Esophagus mucosa (tissue), 1 donor: ENCODE measurements around the gene LTBP4. TPM values are rescaled to one million over a fixed set of nuclear protein-coding genes. Genes with fewer than 3 reads are reported as not detected.

ENCODE experiments used
- ATAC-seq: fragments of 200-7000 bp; cut with Tn5 transposase; one replicate; pipeline ENCODE4 v1.9.1; 2020
- total RNA-seq: library from RNA; stranded (reverse); gene quantifications from one replicate; pipeline ENCODE4 v1.2.4, GENCODE V29; 2023
- donor health status: DM: yes; HTN: yes; CAD: no.

LTBP4 gene
- total RNA-seq, 1 donor from 2014 or later: 68.1 TPM

GRCh38 chr19:40667602-40668001 lies 66.4 kb downstream of the LTBP4 start:
- ATAC-seq: no peak

- ATAC-seq: no peak
These were observed 67.9 kb downstream of the LTBP4 start for GRCh38 chr19:40668991-40669614.

- peak; percentile 21 for ATAC-seq
These were observed 70.2 kb downstream of the LTBP4 start for GRCh38 chr19:40671404-40671803.

GRCh38 chr19:40672038-40672437 lies 70.9 kb downstream of the LTBP4 start:
- ATAC-seq: no peak

GRCh38 chr19:40672573-40673299 lies 71.6 kb downstream of the LTBP4 start:
- ATAC-seq: no peak

GRCh38 chr19:40673397-40673796 lies 72.2 kb downstream of the LTBP4 start:
- no peak for ATAC-seq

GRCh38 chr19:40674291-40674690 lies 73.1 kb downstream of the LTBP4 start:
- ATAC-seq: peak; percentile 60

GRCh38 chr19:40677156-40677555 lies 76.0 kb downstream of the LTBP4 start:
- ATAC-seq: no peak

Other genes with a start within 250 kb of the LTBP4 start
- gene HIPK4, start 211.2 kb upstream of the LTBP4 start, total RNA-seq: not detected
- gene PRX, start 188.0 kb upstream of the LTBP4 start, total RNA-seq: 0.80 TPM
- 14.7 TPM for gene SERTAD1, start 175.4 kb upstream of the LTBP4 start, total RNA-seq
- 20.7 TPM for gene SERTAD3, start 157.0 kb upstream of the LTBP4 start, total RNA-seq
- 119 TPM for gene BLVRB, start 135.6 kb upstream of the LTBP4 start, total RNA-seq
- gene SPTBN4, start 134.4 kb upstream of the LTBP4 start, total RNA-seq: 0.20 TPM
- gene SHKBP1, start 24.5 kb upstream of the LTBP4 start, total RNA-seq: 42.8 TPM
- gene NUMBL, start 89.3 kb downstream of the LTBP4 start, total RNA-seq: 11.0 TPM
- gene COQ8B, start 115.5 kb downstream of the LTBP4 start, total RNA-seq: 18.7 TPM
- 59.5 TPM for gene ITPKC, start 115.7 kb downstream of the LTBP4 start, total RNA-seq
- gene ACTMAP, start 149.1 kb downstream of the LTBP4 start, total RNA-seq: 5.4 TPM
- gene SNRPA, start 149.8 kb downstream of the LTBP4 start, total RNA-seq: 69.8 TPM
- 7.5 TPM for gene MIA, start 174.2 kb downstream of the LTBP4 start, total RNA-seq
- 17.8 TPM for gene RAB4B, start 176.9 kb downstream of the LTBP4 start, total RNA-seq
- gene EGLN2, start 197.8 kb downstream of the LTBP4 start, total RNA-seq: 32.1 TPM
- gene CYP2A6, start 249.1 kb downstream of the LTBP4 start, total RNA-seq: 0.24 TPM